Sigmoid colon (tissue), 4 donors: ENCODE data around the gene FLNA.

Experiments
- CTCF ChIP-seq, 4 experiments: fragments of 450-650 bp in 3 of 4; fragments of 200-600 bp in 1 of 4; IDR thresholded peaks; one replicate each; pipeline ENCODE4 v1.5.1; 2016 to 2019; ENCODE audit warnings: antibody characterized with exemption in 4 of 4, mild to moderate bottlenecking in 3 of 4, moderate library complexity in 2 of 4
- EP300 ChIP-seq, 4 donors: sonication (generic); formaldehyde crosslinking; IDR thresholded peaks; one replicate each; pipeline ENCODE4 v1.6.1; 2017; ENCODE audit warnings: antibody characterized with exemption in 4 of 4
- POLR2A ChIP-seq, 2 donors: fragments of 450-650 bp; IDR thresholded peaks; one replicate each; pipeline ENCODE4 v1.6.1; 2016; ENCODE audit warnings: antibody characterized with exemption in 2 of 2, mild to moderate bottlenecking in 2 of 2, moderate library complexity in 2 of 2
- POLR2AphosphoS5 ChIP-seq, 4 donors: sonication (generic); formaldehyde crosslinking; IDR thresholded peaks; one replicate each; pipeline ENCODE4 v1.6.1; 2017; ENCODE audit warnings: antibody characterized with exemption in 4 of 4

- TF ChIP-seq POLR2AphosphoS5 (IDR thresholded peaks at IDR 0.05) (no peak), CTCF (IDR thresholded peaks at IDR 0.05) (no peak), POLR2A (IDR thresholded peaks at IDR 0.05) (no peak), EP300 (IDR thresholded peaks at IDR 0.05) (no peak)
These were observed 45.8 kb downstream of the FLNA start for GRCh38 chrX:154328646-154329045.
